Liver (tissue), 9 donors: ENCODE measurements around the gene SPRR4. TPM values are rescaled to one million over a fixed set of nuclear protein-coding genes. Genes with fewer than 3 reads are reported as not detected.

Source experiments
- DNase-seq: peaks from one replicate; pipeline ENCODE4 v3.0.0-alpha.2; 2017; ENCODE audit warnings: low spot score
- H3K27ac ChIP-seq, 2 donors: one replicate each; pipeline ENCODE4 v1.7.0; 2013; ENCODE audit warnings: inconsistent platforms in 2 of 2, low read length in 2 of 2, control low read depth in 1 of 2, low read depth in 1 of 2, mild to moderate bottlenecking in 1 of 2
- H3K27me3 ChIP-seq, 4 donors: one replicate each; pipeline versions ENCODE4 v1.6.1 to v1.7.0; 2013; ENCODE audit warnings: low read length in 3 of 4, inconsistent platforms in 1 of 4, mild to moderate bottlenecking in 1 of 4, moderate library complexity in 1 of 4; ENCODE audit not compliant: control insufficient read depth in 4 of 4, insufficient read depth in 4 of 4
- H3K36me3 ChIP-seq, 4 donors: one replicate each; pipeline versions ENCODE4 v1.6.1 to v1.7.0; 2013; ENCODE audit warnings: low read length in 3 of 4, mild to moderate bottlenecking in 3 of 4, low read depth in 1 of 4, moderate library complexity in 1 of 4; ENCODE audit not compliant: control insufficient read depth in 4 of 4, insufficient read depth in 3 of 4
- H3K4me1 ChIP-seq, 4 donors: one replicate each; pipeline versions ENCODE4 v1.6.1 to v1.7.0; 2013; ENCODE audit warnings: low read length in 3 of 4, mild to moderate bottlenecking in 3 of 4, moderate library complexity in 1 of 4; ENCODE audit not compliant: control insufficient read depth in 4 of 4, insufficient read depth in 4 of 4
- H3K4me3 ChIP-seq, 3 donors: one replicate each; pipeline versions ENCODE4 v1.6.1 to v1.7.0; 2013; ENCODE audit warnings: low read length in 3 of 3, control low read depth in 1 of 3, low read depth in 1 of 3, mild to moderate bottlenecking in 1 of 3
- H3K9ac ChIP-seq, 2 donors: one replicate each; pipeline ENCODE4 v1.7.0; 2013; ENCODE audit warnings: low read length in 2 of 2, mild to moderate bottlenecking in 2 of 2, moderate library complexity in 2 of 2, control low read depth in 1 of 2, low read depth in 1 of 2
- H3K9me3 ChIP-seq, 4 donors: one replicate each; pipeline versions ENCODE4 v1.6.1 to v1.7.0; 2013; ENCODE audit warnings: low read length in 3 of 4; ENCODE audit not compliant: control insufficient read depth in 4 of 4
- ATF3 ChIP-seq: IDR thresholded peaks from 2 replicates; pipeline ENCODE4 v1.6.1; 2016; ENCODE audit warnings: antibody characterized with exemption
- EGR1 ChIP-seq, 2 donors: IDR thresholded peaks; 2 replicates each; pipeline ENCODE4 v1.6.1; 2016 to 2018; ENCODE audit warnings: antibody characterized with exemption in 2 of 2, low read depth in 2 of 2
- FOXA1 ChIP-seq: IDR thresholded peaks from 2 replicates; pipeline ENCODE4 v1.6.1; 2016; ENCODE audit warnings: antibody characterized with exemption
- FOXA2 ChIP-seq: IDR thresholded peaks from 2 replicates; pipeline ENCODE4 v1.6.1; 2016; ENCODE audit warnings: antibody characterized with exemption
- GABPA ChIP-seq, 2 donors: IDR thresholded peaks in 1 of 2; conservative IDR thresholded peaks in 1 of 2; 2 replicates each; pipeline ENCODE4 v1.6.1; 2016; ENCODE audit warnings: antibody characterized with exemption in 2 of 2, mild to moderate bottlenecking in 1 of 2, moderate library complexity in 1 of 2
- HNF4A ChIP-seq, 2 donors: conservative IDR thresholded peaks; 2 replicates each; pipeline ENCODE4 v1.6.1; 2016; ENCODE audit warnings: antibody characterized with exemption in 2 of 2, mild to moderate bottlenecking in 2 of 2
- HNF4G ChIP-seq: IDR thresholded peaks from 2 replicates; pipeline ENCODE4 v1.6.1; 2016; ENCODE audit warnings: antibody characterized with exemption
- JUND ChIP-seq, 2 donors: IDR thresholded peaks; 2 replicates each; pipeline ENCODE4 v1.6.1; 2016; ENCODE audit warnings: antibody characterized with exemption in 2 of 2
- RAD21 ChIP-seq, 2 donors: IDR thresholded peaks; 2 replicates each; pipeline ENCODE4 v1.6.1; 2016; ENCODE audit warnings: antibody characterized with exemption in 2 of 2, mild to moderate bottlenecking in 2 of 2
- REST ChIP-seq: IDR thresholded peaks from 2 replicates; pipeline ENCODE4 v1.6.1; 2016; ENCODE audit warnings: antibody characterized with exemption, mild to moderate bottlenecking
- RXRA ChIP-seq, 2 donors: IDR thresholded peaks; 2 replicates each; pipeline ENCODE4 v1.6.1; 2017 to 2018; ENCODE audit warnings: antibody characterized with exemption in 2 of 2, mild to moderate bottlenecking in 1 of 2
- SP1 ChIP-seq: IDR thresholded peaks from 2 replicates; pipeline ENCODE4 v1.6.1; 2018; ENCODE audit warnings: antibody characterized with exemption, mild to moderate bottlenecking
- TAF1 ChIP-seq: conservative IDR thresholded peaks from 2 replicates; pipeline ENCODE4 v1.6.1; 2016; ENCODE audit warnings: antibody characterized with exemption, mild to moderate bottlenecking
- YY1 ChIP-seq: IDR thresholded peaks from 2 replicates; pipeline ENCODE4 v1.6.1; 2016; ENCODE audit warnings: antibody characterized with exemption, mild to moderate bottlenecking
- ZBTB33 ChIP-seq: IDR thresholded peaks from 2 replicates; pipeline ENCODE4 v1.6.1; 2016; ENCODE audit warnings: antibody characterized with exemption
- WGBS: extraction: QIAGEN DNeasy Blood & Tissue Kit; methylation state at CpG from one replicate; pipeline ENCODE4 v1.1.7; 2013; 5-methylcytosine and 5-hydroxymethylcytosine counted together
- polyA plus RNA-seq, 2 donors: library from polyadenylated mRNA; stranded (reverse) in 1 of 2; unstranded in 1 of 2; fragments of 200-250 nt in 1 of 2; fragments of >200 nt in 1 of 2; fragmentation: Nextera tagmentation in 1 of 2; extraction: Ambion mirVana in 1 of 2; gene quantifications; one replicate each; pipeline versions ENCODE4 v1.2.1 to v1.2.3, GENCODE V29; 2013 to 2015
- total RNA-seq, 2 donors: library from RNA; depleted of rRNA; stranded (reverse); fragments of >200 nt; gene quantifications; one replicate each; pipeline ENCODE4 v1.2.3, GENCODE V29; 2014
- TF ChIP-seq, protein P1 (sequence below): IDR thresholded peaks from 2 replicates; pipeline ENCODE4 v1.6.1; 2016; ENCODE audit warnings: antibody characterized with exemption
- TF ChIP-seq, protein P2 (sequence below): fragments of 150-350 bp; IDR thresholded peaks from 2 replicates; pipeline ENCODE4 v1.5.1; 2017; ENCODE audit warnings: improper control_type of control experiment, low read depth, low read length; ENCODE audit not compliant: missing input control
- donor health status: healthy.
- donor health status: healthy.
- donor health status: healthy.
- donor health status: healthy.
- donor health status: healthy.

The SPRR4 gene
- total and polyA plus RNA-seq, 4 donors = not detected

DNA sequence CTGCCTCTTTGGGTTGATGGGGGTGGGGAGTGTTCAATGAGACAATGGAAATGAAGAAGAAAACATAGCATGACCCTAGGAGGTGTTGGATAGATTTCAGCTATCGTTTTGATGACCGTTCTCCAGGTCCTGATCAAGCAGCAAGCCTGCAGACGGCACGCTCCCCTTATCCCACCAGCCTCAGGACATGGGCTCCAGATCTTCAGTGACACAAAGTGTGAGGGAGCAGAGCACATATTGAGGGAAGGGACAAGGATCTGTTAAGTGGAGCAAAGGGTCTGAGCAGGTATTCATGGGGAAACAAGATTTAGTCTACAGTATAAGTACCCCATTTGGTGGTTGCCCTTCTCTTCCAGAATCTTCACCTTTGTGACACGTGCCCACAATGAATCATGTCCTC, 18.7 kb upstream of the SPRR4 start (continued):
- TF ChIP-seq REST (no peak), SP1 (no peak), RAD21 (IDR thresholded peaks at IDR 0.05) (no peak), HNF4A (conservative IDR thresholded peaks at IDR 0.05) (no peak)
- TF ChIP-seq, protein P1, sequence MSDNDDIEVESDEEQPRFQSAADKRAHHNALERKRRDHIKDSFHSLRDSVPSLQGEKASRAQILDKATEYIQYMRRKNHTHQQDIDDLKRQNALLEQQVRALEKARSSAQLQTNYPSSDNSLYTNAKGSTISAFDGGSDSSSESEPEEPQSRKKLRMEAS = no peak

- DNase-seq = no peak
- H3K27ac ChIP-seq = no peak overlapping the region
- no peaks in the 10 kb centered on the region for H3K9me3 ChIP-seq
- no peaks in the 10 kb centered on the region for H3K36me3 ChIP-seq
- TF ChIP-seq GABPA (IDR thresholded peaks at IDR 0.05 in 1 of 2, conservative IDR thresholded peaks at IDR 0.05 in 1 of 2) = no peak
- TF ChIP-seq FOXA1 = no peak
- no peak for TF ChIP-seq JUND (IDR thresholded peaks at IDR 0.05)
- TF ChIP-seq EGR1 (IDR thresholded peaks at IDR 0.05; ENCODE audit: low read depth in 2 of 2) = no peak
- TF ChIP-seq REST = no peak
- TF ChIP-seq YY1 = no peak
- TF ChIP-seq, protein P2, sequence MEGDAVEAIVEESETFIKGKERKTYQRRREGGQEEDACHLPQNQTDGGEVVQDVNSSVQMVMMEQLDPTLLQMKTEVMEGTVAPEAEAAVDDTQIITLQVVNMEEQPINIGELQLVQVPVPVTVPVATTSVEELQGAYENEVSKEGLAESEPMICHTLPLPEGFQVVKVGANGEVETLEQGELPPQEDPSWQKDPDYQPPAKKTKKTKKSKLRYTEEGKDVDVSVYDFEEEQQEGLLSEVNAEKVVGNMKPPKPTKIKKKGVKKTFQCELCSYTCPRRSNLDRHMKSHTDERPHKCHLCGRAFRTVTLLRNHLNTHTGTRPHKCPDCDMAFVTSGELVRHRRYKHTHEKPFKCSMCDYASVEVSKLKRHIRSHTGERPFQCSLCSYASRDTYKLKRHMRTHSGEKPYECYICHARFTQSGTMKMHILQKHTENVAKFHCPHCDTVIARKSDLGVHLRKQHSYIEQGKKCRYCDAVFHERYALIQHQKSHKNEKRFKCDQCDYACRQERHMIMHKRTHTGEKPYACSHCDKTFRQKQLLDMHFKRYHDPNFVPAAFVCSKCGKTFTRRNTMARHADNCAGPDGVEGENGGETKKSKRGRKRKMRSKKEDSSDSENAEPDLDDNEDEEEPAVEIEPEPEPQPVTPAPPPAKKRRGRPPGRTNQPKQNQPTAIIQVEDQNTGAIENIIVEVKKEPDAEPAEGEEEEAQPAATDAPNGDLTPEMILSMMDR = no peak
- TF ChIP-seq RAD21 (IDR thresholded peaks at IDR 0.05) = no peak
- no peak for TF ChIP-seq ATF3
- TF ChIP-seq, protein P1 = no peak
- TF ChIP-seq HNF4A (conservative IDR thresholded peaks at IDR 0.05) = no peak
- TF ChIP-seq RXRA (IDR thresholded peaks at IDR 0.05) = no peak
- no peak for TF ChIP-seq TAF1
- TF ChIP-seq ZBTB33 = no peak
- TF ChIP-seq FOXA2 = no peak
- TF ChIP-seq HNF4G = no peak
- no peak overlapping the region for H3K9ac ChIP-seq
- no peaks in the 10 kb centered on the region for H3K27me3 ChIP-seq
- peaks cover 0 to under 1% (median 0%) of the 10 kb centered on the region in 4 donors for H3K4me1 ChIP-seq
- H3K4me3 ChIP-seq = no peak overlapping the region
- 78% methylated on average over 7 of the region's 7 CpGs for WGBS
Observed at GRCh38 chr1:152953761-152954160, 16.7 kb upstream of the SPRR4 start.
